Upper lobe of right lung (tissue), 1 donor: ENCODE results near the gene ZHX3. TPM values are rescaled to one million over a fixed set of nuclear protein-coding genes. Genes with fewer than 3 reads are reported as not detected.

ENCODE experiments used
- ATAC-seq: fragments of 200-7000 bp; cut with Tn5 transposase; one replicate; pipeline ENCODE4 v1.9.1; 2020; ENCODE audit warnings: mild to moderate bottlenecking, moderate library complexity
- DNase-seq: peaks from one replicate; pipeline ENCODE4 v3.0.0-alpha.2; 2020
- H3K27ac ChIP-seq: fragments of 200-600 bp; one replicate; pipeline ENCODE4 v1.8.0; 2022
- H3K27me3 ChIP-seq: fragments of 200-600 bp; one replicate; pipeline ENCODE4 v1.8.0; 2022; ENCODE audit warnings: mild to moderate bottlenecking
- H3K36me3 ChIP-seq: fragments of 200-600 bp; one replicate; pipeline ENCODE4 v1.8.0; 2022
- H3K4me1 ChIP-seq: fragments of 200-600 bp; one replicate; pipeline ENCODE4 v1.8.0; 2022
- H3K4me3 ChIP-seq: fragments of 200-600 bp; one replicate; pipeline ENCODE4 v1.8.0; 2022; ENCODE audit warnings: mild to moderate bottlenecking
- H3K9me3 ChIP-seq: fragments of 200-600 bp; one replicate; pipeline ENCODE4 v1.8.0; 2022
- CTCF ChIP-seq: fragments of 200-600 bp; IDR thresholded peaks from one replicate; pipeline ENCODE4 v1.8.0; 2022; ENCODE audit warnings: antibody characterized with exemption
- intact Hi-C: fragments of 100-400 bp; cut with DNase I; formaldehyde crosslinking; loops from one replicate; pipeline ENCODE4 v1.11.0; 2022
- total RNA-seq: library from RNA; stranded (reverse); fragmentation: NEBNext Ultra II Directional; extraction: Animal tissue kit (Norgen Biotek cat#: 25700); gene quantifications from one replicate; pipeline ENCODE4 v1.2.1, GENCODE V29; 2021
- donor health status: DM: no; HTN: yes; CAD: no; lungs with severe emphysema.

Gene ZHX3
- total RNA-seq, 1 donor from 2014 or later = 45.3 TPM

GRCh38 chr20:41232973-41233926, 84.3 kb downstream of the ZHX3 start:
- no peak for DNase-seq
- intact Hi-C loops = no loop called here

GRCh38 chr20:41231136-41231535, 86.4 kb downstream of the ZHX3 start:
- no peak for TF ChIP-seq CTCF
- DNase-seq (no peak), ATAC-seq (no peak)
- H3K27ac ChIP-seq = no peak overlapping the region
- no peaks in the 10 kb centered on the region for H3K27me3 ChIP-seq
- intact Hi-C loops = no loop called here
- H3K4me3 ChIP-seq = no peak overlapping the region
- peaks cover 44% of the 10 kb centered on the region for H3K4me1 ChIP-seq
- no peaks in the 10 kb centered on the region for H3K9me3 ChIP-seq
- H3K36me3 ChIP-seq = no peaks in the 10 kb centered on the region

More at GRCh38 chr20:41232973-41233926, 84.3 kb downstream of the ZHX3 start:
- Histone ChIP-seq H3K4me1 (peaks cover 40% of the 10 kb centered on the region), H3K27me3 (no peaks in the 10 kb centered on the region), H3K36me3 (no peaks in the 10 kb centered on the region), H3K27ac (peak overlapping the region; percentile 63), H3K9me3 (no peaks in the 10 kb centered on the region), H3K4me3 (no peak overlapping the region)
- peak; percentile 63 for ATAC-seq
- TF ChIP-seq CTCF = no peak

- no peaks in the 10 kb centered on the region for H3K27me3 ChIP-seq
- DNase-seq (no peak), ATAC-seq (no peak)
- no peak overlapping the region for H3K4me3 ChIP-seq
- intact Hi-C loops = no loop called here
- H3K9me3 ChIP-seq = no peaks in the 10 kb centered on the region
- H3K4me1 ChIP-seq = peaks cover 44% of the 10 kb centered on the region
- H3K27ac ChIP-seq = no peak overlapping the region
- H3K36me3 ChIP-seq = no peaks in the 10 kb centered on the region
- TF ChIP-seq CTCF = no peak
Observed at GRCh38 chr20:41230136-41230535, 87.4 kb downstream of the ZHX3 start.

GRCh38 chr20:41229259-41229658, 88.3 kb downstream of the ZHX3 start:
- Histone ChIP-seq H3K9me3 (no peaks in the 10 kb centered on the region), H3K4me3 (no peak overlapping the region), H3K27me3 (no peaks in the 10 kb centered on the region), H3K27ac (no peak overlapping the region), H3K4me1 (peaks cover 35% of the 10 kb centered on the region), H3K36me3 (no peaks in the 10 kb centered on the region)
- no peak for TF ChIP-seq CTCF
- DNase-seq = no peak
- intact Hi-C loops = no loop called here
- ATAC-seq = no peak

GRCh38 chr20:41228858-41229257, 88.7 kb downstream of the ZHX3 start:
- no peak for ATAC-seq
- Histone ChIP-seq H3K27ac (no peak overlapping the region), H3K9me3 (no peaks in the 10 kb centered on the region), H3K4me3 (no peak overlapping the region), H3K27me3 (no peaks in the 10 kb centered on the region), H3K4me1 (peaks cover 31% of the 10 kb centered on the region), H3K36me3 (no peaks in the 10 kb centered on the region)
- DNase-seq = no peak
- intact Hi-C loops = no loop called here
- TF ChIP-seq CTCF = no peak
